Measurements from ENCODE around the gene NTN1.

- TF ChIP-seq CTCF (IDR thresholded peaks at IDR 0.05) (no peak), POLR2A (IDR thresholded peaks at IDR 0.05) (no peak)
These were observed 772 bp downstream of the NTN1 start for GRCh38 chr17:9021992-9022572.

Measured in testis (tissue), 2 donors.